OCI-M1 (cell line): ENCODE data around the gene SHFL.

ENCODE experiments used
- DNase-seq: peaks from one replicate; lab custom pipeline; 2025; lab: John Stamatoyannopoulos, UW

Gene SHFL

DNA sequence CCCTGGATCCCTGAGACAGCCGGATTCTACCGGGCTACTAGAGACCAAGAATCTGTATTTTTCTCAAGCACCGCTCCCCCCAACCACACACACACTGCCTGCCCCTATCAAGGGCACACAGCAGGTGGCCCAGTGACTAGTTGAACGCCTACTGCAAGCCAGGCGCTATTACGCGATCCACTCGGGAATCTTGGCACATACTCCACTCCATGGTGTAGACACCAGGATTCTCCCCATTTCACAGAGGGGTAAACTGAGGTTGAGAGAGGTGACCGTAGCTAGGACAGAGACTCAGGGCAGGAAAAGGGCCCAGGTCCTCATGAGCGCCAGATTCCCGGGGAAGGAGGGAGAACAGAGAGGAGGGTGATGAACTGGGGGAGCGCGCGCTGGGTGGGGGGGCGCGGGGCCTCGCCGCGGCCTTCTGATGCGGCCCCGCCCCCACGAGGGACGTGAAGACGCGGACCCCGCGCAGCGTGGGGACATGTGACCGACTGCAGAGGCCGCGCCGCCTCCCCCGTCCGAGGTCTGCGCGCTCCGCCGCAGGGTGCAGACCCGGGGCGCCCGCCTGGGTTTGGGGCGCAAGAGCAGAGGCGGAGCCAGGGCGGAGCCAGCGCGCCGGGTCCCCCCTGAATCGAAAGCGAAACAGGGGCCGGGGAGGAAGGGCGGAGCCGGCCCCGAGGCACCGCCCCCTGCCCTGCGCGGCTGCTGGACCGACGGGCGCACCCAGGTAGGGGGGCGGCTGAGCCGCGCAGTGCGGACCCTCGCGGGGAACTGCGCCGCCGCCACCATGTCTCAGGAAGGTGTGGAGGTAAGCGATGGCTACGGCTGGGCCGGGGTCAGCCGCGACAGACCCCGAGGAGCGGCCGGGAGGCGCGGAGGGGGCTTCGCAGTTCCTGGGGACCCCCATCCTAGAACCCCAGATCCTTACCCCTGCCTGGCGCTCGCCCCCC is at the start of gene SHFL:
SHFL (plus strand) TSS at position 677 of the 950 bp plus-strand sequence; CDS start at position 788, 111 bp downstream.
- DNase-seq = peak; percentile 90

- DNase-seq = no peak
These were observed 49.5 kb upstream of the SHFL start for GRCh38 chr19:10036601-10037071.

- no peak for DNase-seq
These were observed 48.8 kb upstream of the SHFL start for GRCh38 chr19:10037367-10037766.

GRCh38 chr19:10037809-10038208 is 48.3 kb upstream of the SHFL start:
- DNase-seq = no peak

DNA sequence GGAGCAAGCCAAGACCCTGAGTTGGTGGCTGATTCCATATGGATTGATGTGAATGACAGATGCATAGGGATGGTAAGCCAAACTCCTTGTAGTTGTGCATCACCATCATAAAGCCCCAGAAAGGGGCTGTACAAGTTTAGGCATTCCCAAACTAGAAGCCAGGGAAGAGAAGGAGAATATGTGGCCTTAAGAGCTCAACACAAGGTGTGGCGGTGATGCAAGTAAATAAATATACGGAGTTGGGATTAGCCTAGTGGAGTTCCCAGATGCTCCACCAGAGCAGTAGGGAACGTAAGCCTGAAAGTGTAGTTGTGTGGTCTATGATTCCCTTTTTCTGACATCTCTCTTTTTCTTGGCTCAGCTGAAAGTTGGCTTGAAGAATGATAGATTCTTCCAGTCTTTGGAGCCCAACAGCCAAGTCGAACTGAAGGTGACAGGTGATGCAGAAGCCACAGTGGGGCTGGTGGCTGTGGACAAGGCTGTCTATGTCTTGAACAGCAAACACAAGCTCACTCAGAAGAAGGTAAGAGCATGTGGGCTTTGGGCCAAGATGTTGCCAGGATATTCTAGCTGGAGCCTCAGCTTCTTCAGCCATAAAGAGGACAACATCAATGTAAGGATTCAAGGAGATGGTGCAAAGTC is 42.7 kb upstream of the SHFL start:
- peak; percentile 72 for DNase-seq

DNA sequence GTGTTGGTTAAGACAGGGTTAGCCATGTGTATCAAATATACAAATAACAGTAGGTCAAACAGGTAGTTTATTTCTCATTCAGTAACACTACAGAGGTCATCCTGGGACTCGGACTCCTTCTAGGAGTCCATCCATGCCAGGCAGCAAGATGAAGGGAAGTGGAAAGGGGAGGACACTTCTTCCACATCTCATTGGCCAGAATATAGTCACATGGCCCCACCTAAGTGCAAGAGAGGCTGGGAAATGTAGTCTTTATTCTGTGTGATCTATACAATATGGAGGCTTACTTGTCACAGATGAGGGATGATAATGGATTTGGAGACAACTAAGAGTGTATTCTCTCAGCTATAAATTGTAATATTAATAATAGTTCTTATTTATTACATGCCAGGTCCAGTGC is 41.7 kb upstream of the SHFL start:
- DNase-seq = no peak

- no peak for DNase-seq
These were observed 40.7 kb upstream of the SHFL start for GRCh38 chr19:10045371-10045770.

DNA sequence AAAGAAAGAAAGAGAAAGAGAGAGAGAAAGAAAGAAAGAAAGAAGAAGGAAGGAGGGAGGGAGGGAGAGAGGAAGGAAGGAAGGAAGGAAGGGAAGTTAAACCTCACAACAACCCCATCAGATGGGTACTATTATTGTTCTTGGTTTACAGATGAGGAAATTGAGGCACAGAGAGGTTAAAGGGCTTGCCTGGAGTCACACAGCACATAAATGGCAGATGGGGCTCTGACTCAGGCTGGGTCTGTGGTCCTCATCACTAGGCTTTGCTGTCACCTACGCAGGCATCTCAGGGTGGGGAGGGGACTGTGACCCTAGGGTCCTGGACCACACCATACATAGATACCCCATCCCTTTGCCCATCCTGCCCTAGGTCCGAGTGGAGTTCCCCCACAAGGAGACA is 36.5 kb upstream of the SHFL start:
- DNase-seq = no peak

DNA sequence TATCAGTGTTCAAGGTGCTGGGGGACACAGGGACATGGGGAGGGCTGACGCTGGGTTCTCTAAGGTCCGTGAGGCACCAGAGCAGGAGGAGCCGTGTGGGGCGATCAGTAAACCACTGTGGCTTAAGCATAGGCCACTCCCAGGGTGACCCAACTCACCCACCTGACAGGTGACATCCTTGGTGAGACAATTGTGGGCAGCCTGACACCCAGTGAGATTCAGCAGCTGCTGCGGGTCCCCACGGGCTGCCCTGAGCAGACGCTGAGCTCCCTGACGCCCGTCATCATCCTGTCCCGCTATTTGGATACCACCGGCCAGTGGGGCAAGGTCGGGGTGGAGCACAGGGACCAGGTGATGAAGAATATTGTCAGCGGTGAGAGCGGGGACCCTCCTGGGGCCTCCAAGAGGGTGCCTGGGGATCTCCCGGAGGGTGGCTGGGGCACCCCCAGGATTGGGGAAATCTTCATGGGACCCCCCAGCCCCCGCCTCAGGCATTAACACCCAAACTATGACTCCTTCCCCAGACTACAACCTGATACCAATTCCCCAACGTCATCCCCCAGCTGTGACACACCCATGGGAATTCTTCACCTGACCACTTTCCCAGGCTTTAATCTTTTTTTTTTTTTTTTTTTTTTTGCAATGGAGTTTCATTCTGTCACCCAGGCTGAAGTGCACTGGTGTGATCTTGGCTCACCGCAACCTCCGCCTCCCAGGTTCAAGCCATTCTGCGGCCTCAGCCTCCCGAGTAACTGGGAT is 33.3 kb upstream of the SHFL start:
- no peak for DNase-seq

- peak; percentile 30 for DNase-seq
These were observed 24.3 kb upstream of the SHFL start for GRCh38 chr19:10061717-10062310.

DNA sequence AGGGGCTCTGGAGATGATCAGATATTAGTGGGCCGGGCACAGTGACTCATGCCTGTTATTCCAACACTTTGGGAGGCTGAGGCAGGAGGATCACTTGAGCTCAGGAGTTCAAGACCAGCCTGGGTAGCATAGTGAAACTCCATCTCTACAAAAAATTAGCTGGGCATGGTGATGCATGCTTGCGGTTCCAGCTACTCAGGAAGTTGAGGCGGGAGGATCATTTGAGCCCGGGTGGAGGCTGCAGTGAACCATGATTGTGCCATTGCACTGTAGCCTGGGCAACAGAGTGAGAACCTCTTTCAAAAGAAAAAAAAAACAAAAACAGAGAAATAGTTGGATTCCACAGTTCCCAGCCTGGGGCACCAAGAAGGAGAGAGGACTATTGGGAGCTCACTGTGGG is 17.9 kb upstream of the SHFL start:
- DNase-seq = no peak

DNA sequence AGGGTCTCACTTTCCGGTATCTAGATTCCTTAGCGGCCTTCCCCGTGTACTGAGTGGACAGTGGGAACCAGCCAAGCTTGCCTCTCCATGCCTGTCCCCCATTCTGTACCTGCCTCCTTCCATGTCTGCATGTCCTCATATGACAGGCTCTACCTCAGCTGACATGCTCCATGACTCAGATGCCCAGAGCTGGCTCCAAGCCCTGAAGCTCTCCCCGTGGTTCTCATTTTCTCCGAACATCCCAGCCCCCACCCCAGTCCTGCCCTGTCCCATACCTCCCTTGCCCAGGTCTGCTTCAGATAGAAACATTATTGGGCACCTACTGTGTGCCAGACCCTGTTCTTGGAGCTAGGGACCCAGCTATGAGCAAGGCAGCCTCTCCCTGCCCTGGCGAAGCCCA is 17.1 kb upstream of the SHFL start:
- no peak for DNase-seq

GRCh38 chr19:10070730-10071446 is 15.2 kb upstream of the SHFL start:
- no peak for DNase-seq

DNA sequence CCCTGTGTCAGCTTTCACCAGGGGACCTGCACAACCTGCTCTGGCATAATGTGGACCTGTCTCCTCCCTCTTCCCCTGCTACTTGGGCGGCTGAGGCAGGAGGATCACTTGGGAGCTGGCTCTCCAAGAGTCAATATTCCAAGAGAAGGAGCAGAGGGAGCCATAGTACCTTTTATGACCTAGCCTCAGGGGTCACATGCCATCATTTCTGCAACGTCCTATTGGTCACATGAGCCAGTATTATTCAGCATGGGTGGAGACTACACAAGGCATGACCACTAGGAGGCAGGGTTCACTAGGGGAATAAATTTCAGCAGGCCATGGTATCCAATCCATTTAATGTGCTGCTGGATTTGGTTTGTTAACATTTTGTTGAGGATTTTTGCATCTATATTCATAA is 12.0 kb upstream of the SHFL start:
- peak; percentile 70 for DNase-seq

- no peak for DNase-seq
These were observed 9.6 kb upstream of the SHFL start for GRCh38 chr19:10076535-10076934.

DNA sequence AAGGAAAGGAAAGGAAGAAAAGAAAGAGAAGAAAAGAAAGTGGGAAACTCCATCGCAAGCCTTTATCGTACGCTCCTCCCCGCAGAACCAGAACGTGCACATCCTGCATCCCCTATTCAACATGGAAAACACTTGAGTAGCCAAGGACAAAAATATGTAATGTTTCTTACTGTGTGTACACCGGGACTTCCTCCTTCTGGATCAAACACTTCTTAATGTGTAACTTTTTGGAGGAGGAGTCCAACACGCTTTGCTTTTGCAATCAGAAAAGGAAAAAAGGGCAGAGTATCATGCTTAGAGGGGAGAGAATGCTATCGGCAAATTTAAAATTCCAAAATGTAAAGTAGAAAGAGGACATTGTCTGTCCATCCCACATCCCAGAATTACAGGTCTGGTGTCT is 7.8 kb upstream of the SHFL start:
- DNase-seq = no peak

DNA sequence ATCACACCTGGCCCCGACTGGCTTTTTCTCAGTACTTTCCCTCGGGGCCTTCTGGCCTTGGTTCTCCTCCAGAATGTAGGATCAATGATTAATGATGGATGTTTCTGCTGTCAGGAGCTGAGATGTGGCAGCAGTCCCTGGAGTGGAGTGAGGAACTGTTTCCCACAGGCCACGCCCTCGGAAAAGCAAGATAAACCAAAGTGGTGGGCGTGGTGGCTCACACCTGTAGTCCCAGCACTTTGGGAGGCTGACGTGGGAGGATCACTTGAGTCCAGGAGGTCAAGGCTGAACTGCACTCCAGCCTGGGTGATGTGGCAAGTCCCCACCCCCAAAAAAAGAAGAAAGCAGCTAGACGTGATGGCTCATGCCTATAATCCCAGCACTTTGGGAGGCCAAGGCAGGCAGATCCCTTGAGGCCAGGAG is 7.1 kb upstream of the SHFL start:
- DNase-seq = no peak

GRCh38 chr19:10083911-10084310 is 2.2 kb upstream of the SHFL start:
- DNase-seq = no peak

DNA sequence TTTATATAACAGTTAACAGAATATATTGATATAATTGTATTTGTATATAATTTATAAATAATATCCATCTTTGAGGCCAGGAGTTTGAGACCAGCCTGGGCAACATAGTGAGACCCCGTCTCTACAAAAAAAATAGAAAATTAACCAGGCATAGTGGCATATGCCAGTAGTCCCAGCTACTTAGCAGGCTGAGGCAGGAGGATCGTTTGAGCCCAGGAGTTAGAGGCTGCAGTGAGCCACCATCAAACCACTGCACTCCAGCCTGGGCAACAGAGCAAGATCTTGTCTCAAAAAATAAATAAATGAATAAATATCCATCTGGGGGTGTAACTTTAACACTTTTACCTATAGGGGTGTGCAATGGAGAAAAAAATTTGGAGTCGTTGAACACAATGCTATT is 1.3 kb upstream of the SHFL start:
- DNase-seq = no peak

GRCh38 chr19:10086591-10087192 is 575 bp downstream of the SHFL start:
- DNase-seq = no peak
